HepG2 (cell line): Measurements from ENCODE around the gene THRB. TPM values are rescaled to one million over a fixed set of nuclear protein-coding genes. Genes with fewer than 3 reads are reported as not detected.

ENCODE experiments used
- ETV5 ChIP-seq: IDR thresholded peaks from 2 replicates; pipeline ENCODE4 v1.6.1; 2018; ENCODE audit warnings: missing biosample characterization, missing genetic modification reagents, inconsistent platforms, borderline replicate concordance
- GABPB1 ChIP-seq: IDR thresholded peaks from 2 replicates; pipeline ENCODE4 v1.6.1; 2016; ENCODE audit warnings: mild to moderate bottlenecking, missing genetic modification reagents, moderate library complexity, missing compliant biosample characterization
- GATAD1 ChIP-seq: IDR thresholded peaks from 2 replicates; pipeline ENCODE4 v1.6.1; 2016; ENCODE audit warnings: missing genetic modification reagents, missing compliant biosample characterization
- JUN ChIP-seq: sonication (generic); formaldehyde crosslinking; IDR thresholded peaks from 2 replicates; pipeline ENCODE4 v1.4.0; 2020; ENCODE audit warnings: mild to moderate bottlenecking, missing genetic modification reagents
- NCOA5 ChIP-seq: sonication (generic); formaldehyde crosslinking; IDR thresholded peaks from 2 replicates; pipeline ENCODE4 v1.4.0; 2020; ENCODE audit warnings: missing genetic modification reagents
- NFE2L2 ChIP-seq: fragments of 150-350 bp; IDR thresholded peaks from 2 replicates; pipeline ENCODE4 v1.6.1; 2014; ENCODE audit warnings: low read length
- NPAS2 ChIP-seq: sonication (generic); formaldehyde crosslinking; IDR thresholded peaks from 2 replicates; pipeline ENCODE4 v1.8.0; 2022; ENCODE audit warnings: mild to moderate bottlenecking, missing genetic modification reagents, borderline replicate concordance
- ZKSCAN1 ChIP-seq: fragments of 150-350 bp; IDR thresholded peaks from 2 replicates; pipeline ENCODE4 v1.6.1; 2014; ENCODE audit warnings: low read length
- ZNF484 ChIP-seq: sonication (generic); formaldehyde crosslinking; IDR thresholded peaks from 2 replicates; pipeline ENCODE4 v1.5.1; 2020; ENCODE audit warnings: mild to moderate bottlenecking, low read depth, missing genetic modification reagents, borderline replicate concordance
- polyA plus RNA-seq, 8 experiments: library from polyadenylated mRNA; depleted of rRNA in 3 of 8; stranded (reverse) in 7 of 8; unstranded in 1 of 8; fragments of >200 nt; fragmentation: Illumina TruSeq in 4 of 8; extraction: Trizol in 4 of 8; gene quantifications; 2 replicates each; pipeline versions ENCODE4 v1.2.1 to v1.2.3, GENCODE V29; 2011 to 2016; ENCODE audit warnings: low read depth in 4 of 8, missing spikeins in 1 of 8, mixed read lengths in 1 of 8; ENCODE audit not compliant: insufficient read depth in 1 of 8
- total RNA-seq, 5 experiments: library from RNA; depleted of rRNA; stranded (reverse); fragments of >200 nt; fragmentation: Illumina TruSeq; extraction: Trizol; gene quantifications; 2 replicates each; pipeline ENCODE4 v1.2.3, GENCODE V29; 2016; ENCODE audit warnings: low read depth in 1 of 5
- TF ChIP-seq, protein P1 (sequence below): sonication (generic); IDR thresholded peaks from 2 replicates; pipeline ENCODE4 v1.6.1; 2016; ENCODE audit warnings: low read depth, borderline replicate concordance
- TF ChIP-seq, protein P2 (sequence below): sonication (generic); formaldehyde crosslinking; IDR thresholded peaks from 2 replicates; pipeline ENCODE4 v1.4.0; 2020; ENCODE audit warnings: missing genetic modification reagents, borderline replicate concordance
- TF ChIP-seq, protein P3 (sequence below): sonication (generic); formaldehyde crosslinking; IDR thresholded peaks from 2 replicates; pipeline ENCODE4 v1.4.0; 2020; ENCODE audit warnings: missing genetic modification reagents
- TF ChIP-seq, protein P4 (sequence below), 2 experiments: sonication (generic) in 1 of 2; formaldehyde crosslinking in 1 of 2; IDR thresholded peaks; 2 replicates each; pipeline versions ENCODE4 v1.5.1 to v1.6.1; 2011 to 2020; ENCODE audit warnings: borderline replicate concordance in 1 of 2, low read depth in 1 of 2, low read length in 1 of 2, mild to moderate bottlenecking in 1 of 2, missing genetic modification reagents in 1 of 2, moderate library complexity in 1 of 2
- TF ChIP-seq, protein P5 (sequence below): sonication (generic); formaldehyde crosslinking; IDR thresholded peaks from 2 replicates; pipeline ENCODE4 v1.4.0; 2020; ENCODE audit warnings: missing genetic modification reagents
- TF ChIP-seq, protein P6 (sequence below): sonication (generic); formaldehyde crosslinking; IDR thresholded peaks from 2 replicates; pipeline ENCODE4 v1.8.0; 2022; ENCODE audit warnings: mild to moderate bottlenecking, missing genetic modification reagents, moderate library complexity
- TF ChIP-seq, protein P7 (sequence below): sonication (generic); formaldehyde crosslinking; IDR thresholded peaks from 2 replicates; pipeline ENCODE4 v1.5.1; 2020; ENCODE audit warnings: missing genetic modification reagents, mild to moderate bottlenecking, borderline replicate concordance

The THRB gene
- total and polyA plus RNA-seq, 2 of the 13 experiments (the other 11 are each of a cell fraction or from before 2014, with no cell fraction given) = 4.7 to 22.7 TPM

DNA sequence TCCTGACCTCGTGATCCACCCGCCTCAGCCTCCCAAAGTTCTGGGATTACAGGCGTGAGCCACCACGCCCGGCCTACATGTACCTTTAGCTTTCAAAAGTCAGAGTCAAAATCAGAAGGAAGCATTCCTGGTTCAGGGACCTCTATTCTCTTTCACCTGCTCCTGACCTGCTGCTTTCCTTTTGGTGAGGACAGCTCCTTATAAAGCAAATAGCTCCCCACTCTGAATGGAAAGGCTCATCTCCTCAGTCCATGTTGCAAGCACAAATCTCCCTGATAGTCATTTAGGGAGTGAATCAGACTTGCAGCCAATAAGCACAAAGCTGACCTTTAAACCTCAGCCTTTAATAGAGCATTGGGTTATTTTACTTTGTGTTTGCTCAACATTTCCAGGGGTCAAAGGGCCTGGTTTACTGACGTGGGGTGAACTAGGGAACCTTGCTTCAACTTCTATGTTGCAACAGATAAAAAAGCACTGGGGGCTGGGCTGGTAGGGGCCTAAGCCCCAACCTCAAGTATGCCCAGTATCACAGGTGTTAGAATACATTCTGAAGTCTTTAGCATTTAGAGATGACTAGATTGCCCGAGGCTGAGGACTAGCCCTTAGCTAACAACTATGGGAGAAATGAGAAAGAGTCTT is 43.1 kb downstream of the THRB start (continued):
- no peak for TF ChIP-seq NCOA5 (CRISPR knock-in tag)
- TF ChIP-seq, protein P1, sequence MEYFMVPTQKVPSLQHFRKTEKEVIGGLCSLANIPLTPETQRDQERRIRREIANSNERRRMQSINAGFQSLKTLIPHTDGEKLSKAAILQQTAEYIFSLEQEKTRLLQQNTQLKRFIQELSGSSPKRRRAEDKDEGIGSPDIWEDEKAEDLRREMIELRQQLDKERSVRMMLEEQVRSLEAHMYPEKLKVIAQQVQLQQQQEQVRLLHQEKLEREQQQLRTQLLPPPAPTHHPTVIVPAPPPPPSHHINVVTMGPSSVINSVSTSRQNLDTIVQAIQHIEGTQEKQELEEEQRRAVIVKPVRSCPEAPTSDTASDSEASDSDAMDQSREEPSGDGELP = peak; percentile 55; the same call in 1 of the 2 replicates
- TF ChIP-seq NPAS2 (CRISPR knock-in tag) = no peak
- TF ChIP-seq GABPB1 (CRISPR knock-in tag) = no peak; the same call in 1 of the 2 replicates
- TF ChIP-seq, protein P2, sequence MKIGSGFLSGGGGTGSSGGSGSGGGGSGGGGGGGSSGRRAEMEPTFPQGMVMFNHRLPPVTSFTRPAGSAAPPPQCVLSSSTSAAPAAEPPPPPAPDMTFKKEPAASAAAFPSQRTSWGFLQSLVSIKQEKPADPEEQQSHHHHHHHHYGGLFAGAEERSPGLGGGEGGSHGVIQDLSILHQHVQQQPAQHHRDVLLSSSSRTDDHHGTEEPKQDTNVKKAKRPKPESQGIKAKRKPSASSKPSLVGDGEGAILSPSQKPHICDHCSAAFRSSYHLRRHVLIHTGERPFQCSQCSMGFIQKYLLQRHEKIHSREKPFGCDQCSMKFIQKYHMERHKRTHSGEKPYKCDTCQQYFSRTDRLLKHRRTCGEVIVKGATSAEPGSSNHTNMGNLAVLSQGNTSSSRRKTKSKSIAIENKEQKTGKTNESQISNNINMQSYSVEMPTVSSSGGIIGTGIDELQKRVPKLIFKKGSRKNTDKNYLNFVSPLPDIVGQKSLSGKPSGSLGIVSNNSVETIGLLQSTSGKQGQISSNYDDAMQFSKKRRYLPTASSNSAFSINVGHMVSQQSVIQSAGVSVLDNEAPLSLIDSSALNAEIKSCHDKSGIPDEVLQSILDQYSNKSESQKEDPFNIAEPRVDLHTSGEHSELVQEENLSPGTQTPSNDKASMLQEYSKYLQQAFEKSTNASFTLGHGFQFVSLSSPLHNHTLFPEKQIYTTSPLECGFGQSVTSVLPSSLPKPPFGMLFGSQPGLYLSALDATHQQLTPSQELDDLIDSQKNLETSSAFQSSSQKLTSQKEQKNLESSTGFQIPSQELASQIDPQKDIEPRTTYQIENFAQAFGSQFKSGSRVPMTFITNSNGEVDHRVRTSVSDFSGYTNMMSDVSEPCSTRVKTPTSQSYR (CRISPR knock-in tag) = peak; percentile 94
- no peak for TF ChIP-seq NFE2L2
- TF ChIP-seq, protein P3, sequence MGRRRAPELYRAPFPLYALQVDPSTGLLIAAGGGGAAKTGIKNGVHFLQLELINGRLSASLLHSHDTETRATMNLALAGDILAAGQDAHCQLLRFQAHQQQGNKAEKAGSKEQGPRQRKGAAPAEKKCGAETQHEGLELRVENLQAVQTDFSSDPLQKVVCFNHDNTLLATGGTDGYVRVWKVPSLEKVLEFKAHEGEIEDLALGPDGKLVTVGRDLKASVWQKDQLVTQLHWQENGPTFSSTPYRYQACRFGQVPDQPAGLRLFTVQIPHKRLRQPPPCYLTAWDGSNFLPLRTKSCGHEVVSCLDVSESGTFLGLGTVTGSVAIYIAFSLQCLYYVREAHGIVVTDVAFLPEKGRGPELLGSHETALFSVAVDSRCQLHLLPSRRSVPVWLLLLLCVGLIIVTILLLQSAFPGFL (CRISPR knock-in tag) = no peak
- peak; percentile 81 for TF ChIP-seq JUN (CRISPR knock-in tag)
- peak; percentile 47; the same call in 1 of the 2 replicates for TF ChIP-seq ETV5 (CRISPR knock-in tag)
- TF ChIP-seq, protein P4, sequence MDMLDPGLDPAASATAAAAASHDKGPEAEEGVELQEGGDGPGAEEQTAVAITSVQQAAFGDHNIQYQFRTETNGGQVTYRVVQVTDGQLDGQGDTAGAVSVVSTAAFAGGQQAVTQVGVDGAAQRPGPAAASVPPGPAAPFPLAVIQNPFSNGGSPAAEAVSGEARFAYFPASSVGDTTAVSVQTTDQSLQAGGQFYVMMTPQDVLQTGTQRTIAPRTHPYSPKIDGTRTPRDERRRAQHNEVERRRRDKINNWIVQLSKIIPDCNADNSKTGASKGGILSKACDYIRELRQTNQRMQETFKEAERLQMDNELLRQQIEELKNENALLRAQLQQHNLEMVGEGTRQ (IDR thresholded peaks at IDR 0.05; ENCODE audit: low read depth, low read length) = no peak
- TF ChIP-seq, protein P4 (CRISPR knock-in tag; IDR thresholded peaks at IDR 0.05; ENCODE audit: borderline replicate concordance) = 0 out of 2 replicates have a peak, but pooled peaks have one; percentile 35
- no peak for TF ChIP-seq ZKSCAN1
- TF ChIP-seq, protein P5, sequence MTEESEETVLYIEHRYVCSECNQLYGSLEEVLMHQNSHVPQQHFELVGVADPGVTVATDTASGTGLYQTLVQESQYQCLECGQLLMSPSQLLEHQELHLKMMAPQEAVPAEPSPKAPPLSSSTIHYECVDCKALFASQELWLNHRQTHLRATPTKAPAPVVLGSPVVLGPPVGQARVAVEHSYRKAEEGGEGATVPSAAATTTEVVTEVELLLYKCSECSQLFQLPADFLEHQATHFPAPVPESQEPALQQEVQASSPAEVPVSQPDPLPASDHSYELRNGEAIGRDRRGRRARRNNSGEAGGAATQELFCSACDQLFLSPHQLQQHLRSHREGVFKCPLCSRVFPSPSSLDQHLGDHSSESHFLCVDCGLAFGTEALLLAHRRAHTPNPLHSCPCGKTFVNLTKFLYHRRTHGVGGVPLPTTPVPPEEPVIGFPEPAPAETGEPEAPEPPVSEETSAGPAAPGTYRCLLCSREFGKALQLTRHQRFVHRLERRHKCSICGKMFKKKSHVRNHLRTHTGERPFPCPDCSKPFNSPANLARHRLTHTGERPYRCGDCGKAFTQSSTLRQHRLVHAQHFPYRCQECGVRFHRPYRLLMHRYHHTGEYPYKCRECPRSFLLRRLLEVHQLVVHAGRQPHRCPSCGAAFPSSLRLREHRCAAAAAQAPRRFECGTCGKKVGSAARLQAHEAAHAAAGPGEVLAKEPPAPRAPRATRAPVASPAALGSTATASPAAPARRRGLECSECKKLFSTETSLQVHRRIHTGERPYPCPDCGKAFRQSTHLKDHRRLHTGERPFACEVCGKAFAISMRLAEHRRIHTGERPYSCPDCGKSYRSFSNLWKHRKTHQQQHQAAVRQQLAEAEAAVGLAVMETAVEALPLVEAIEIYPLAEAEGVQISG (CRISPR knock-in tag) = peak; percentile 73
- TF ChIP-seq, protein P6, sequence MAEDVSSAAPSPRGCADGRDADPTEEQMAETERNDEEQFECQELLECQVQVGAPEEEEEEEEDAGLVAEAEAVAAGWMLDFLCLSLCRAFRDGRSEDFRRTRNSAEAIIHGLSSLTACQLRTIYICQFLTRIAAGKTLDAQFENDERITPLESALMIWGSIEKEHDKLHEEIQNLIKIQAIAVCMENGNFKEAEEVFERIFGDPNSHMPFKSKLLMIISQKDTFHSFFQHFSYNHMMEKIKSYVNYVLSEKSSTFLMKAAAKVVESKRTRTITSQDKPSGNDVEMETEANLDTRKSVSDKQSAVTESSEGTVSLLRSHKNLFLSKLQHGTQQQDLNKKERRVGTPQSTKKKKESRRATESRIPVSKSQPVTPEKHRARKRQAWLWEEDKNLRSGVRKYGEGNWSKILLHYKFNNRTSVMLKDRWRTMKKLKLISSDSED (CRISPR knock-in tag) = no peak
- peak; percentile 69 for TF ChIP-seq GATAD1
- no peak for TF ChIP-seq ZNF484 (CRISPR knock-in tag)
- TF ChIP-seq, protein P7, sequence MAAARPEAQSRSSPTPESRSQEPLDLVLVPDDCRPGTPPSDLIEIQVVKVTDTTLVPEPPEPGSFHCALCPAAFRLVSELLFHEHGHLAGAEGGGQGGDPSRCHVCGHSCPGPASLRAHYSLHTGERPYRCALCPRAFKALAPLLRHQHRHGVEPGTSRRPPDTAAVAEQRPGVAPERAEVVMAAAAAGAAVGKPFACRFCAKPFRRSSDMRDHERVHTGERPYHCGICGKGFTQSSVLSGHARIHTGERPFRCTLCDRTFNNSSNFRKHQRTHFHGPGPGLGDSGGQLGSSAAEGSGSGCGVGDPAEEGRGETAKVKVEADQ (CRISPR knock-in tag) = no peak
